Endothelial cell of umbilical vein (primary cell): Measurements from ENCODE around the gene TANGO2.

ENCODE experiments used
- GATA2 ChIP-seq: IDR thresholded peaks from 2 replicates; pipeline ENCODE4 v1.7.0; 2011; ENCODE audit warnings: low read depth, mild to moderate bottlenecking, moderate library complexity, mixed read lengths, low read length; ENCODE audit not compliant: insufficient read length, insufficient read depth
- TF ChIP-seq, protein P1 (sequence below): IDR thresholded peaks from 2 replicates; pipeline ENCODE4 v1.6.1; 2011; ENCODE audit not compliant: insufficient read depth, insufficient read length

DNA sequence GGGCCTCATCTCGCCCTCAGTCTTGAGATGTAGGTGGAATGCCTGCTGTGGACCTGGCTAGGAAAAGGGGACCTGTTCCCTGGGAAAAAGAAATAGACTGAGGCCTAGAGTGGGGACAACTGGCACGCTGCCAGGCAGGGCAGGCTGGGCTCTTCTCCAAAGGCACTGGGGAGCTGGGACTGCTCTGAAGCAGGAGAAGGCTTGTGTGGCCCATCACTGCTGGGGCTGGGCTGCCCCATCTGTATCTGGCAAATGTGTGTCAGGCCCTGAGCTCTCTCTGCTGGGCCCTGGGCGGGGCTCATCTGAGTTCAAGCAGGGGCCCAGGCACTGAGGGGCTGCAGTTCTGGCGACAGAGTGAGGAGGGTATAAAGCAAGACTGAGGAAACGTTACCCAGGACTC, 37.2 kb upstream of the TANGO2 start:
- TF ChIP-seq, protein P1, sequence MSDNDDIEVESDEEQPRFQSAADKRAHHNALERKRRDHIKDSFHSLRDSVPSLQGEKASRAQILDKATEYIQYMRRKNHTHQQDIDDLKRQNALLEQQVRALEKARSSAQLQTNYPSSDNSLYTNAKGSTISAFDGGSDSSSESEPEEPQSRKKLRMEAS = no peak
- no peak for TF ChIP-seq GATA2
